K562 (cell line): ENCODE data around the gene NUP160. TPM values are rescaled to one million over a fixed set of nuclear protein-coding genes. Genes with fewer than 3 reads are reported as not detected.
A peak's percentile ranks its signal among the peaks of the same experiment; 100 is the strongest.

Experiments
- ARID1B ChIP-seq: fragments of 450-650 bp; IDR thresholded peaks from 2 replicates; pipeline ENCODE4 v1.6.1; 2016; ENCODE audit warnings: antibody characterized with exemption, mild to moderate bottlenecking, inconsistent platforms
- CGGBP1 ChIP-seq: fragments of 250-450 bp; sonication (Bioruptor Pico); IDR thresholded peaks from 2 replicates; pipeline ENCODE4 v1.9.0; 2021; ENCODE audit warnings: mild to moderate bottlenecking
- ERF ChIP-seq: fragments of 450-650 bp; formaldehyde crosslinking; IDR thresholded peaks from 2 replicates; pipeline ENCODE4 v1.4.0; 2020; ENCODE audit warnings: mild to moderate bottlenecking, mixed read lengths
- FOSL1 ChIP-seq: fragments of 200-800 bp; sonication (Bioruptor generic); conservative IDR thresholded peaks from 2 replicates; pipeline ENCODE4 v1.6.1; 2016; ENCODE audit warnings: missing genetic modification characterization, missing compliant biosample characterization
- GATAD2B ChIP-seq: fragments of 450-650 bp; IDR thresholded peaks from 2 replicates; pipeline ENCODE4 v1.6.1; 2017; ENCODE audit warnings: mild to moderate bottlenecking, borderline replicate concordance
- HDAC2 ChIP-seq: fragments of 450-650 bp; IDR thresholded peaks from 2 replicates; pipeline ENCODE4 v1.6.1; 2016; ENCODE audit warnings: mild to moderate bottlenecking
- HES1 ChIP-seq: fragments of 450-650 bp; IDR thresholded peaks from 2 replicates; pipeline ENCODE4 v1.6.1; 2016; ENCODE audit warnings: low read depth, mild to moderate bottlenecking, moderate library complexity
- PHF21A ChIP-seq: fragments of 450-650 bp; IDR thresholded peaks from 2 replicates; pipeline ENCODE4 v1.6.1; 2017; ENCODE audit warnings: low read depth, borderline replicate concordance
- PML ChIP-seq: IDR thresholded peaks from 2 replicates; pipeline ENCODE4 v1.6.1; 2012; ENCODE audit warnings: low read length, inconsistent platforms
- POLR2H ChIP-seq: IDR thresholded peaks from 2 replicates; pipeline ENCODE4 v1.6.1; 2016; ENCODE audit warnings: missing genetic modification characterization, low read depth, mild to moderate bottlenecking, control low read depth, missing compliant biosample characterization, moderate library complexity
- POLR3G ChIP-seq: IDR thresholded peaks from 2 replicates; pipeline ENCODE4 v1.6.1; 2011; ENCODE audit not compliant: insufficient read length, insufficient replicate concordance; ENCODE audit errors: extremely low read depth
- SAFB2 ChIP-seq: fragments of 200-400 bp; formaldehyde crosslinking; IDR thresholded peaks from 2 replicates; pipeline ENCODE4 v1.6.1; 2018; ENCODE audit warnings: borderline replicate concordance, low read length, low read depth, moderate library complexity; ENCODE audit not compliant: severe bottlenecking
- SMAD1 ChIP-seq: fragments of 150-350 bp; IDR thresholded peaks from 2 replicates; pipeline ENCODE4 v1.6.1; 2014; ENCODE audit warnings: low read length, low read depth; ENCODE audit not compliant: partially characterized antibody
- TGIF2 ChIP-seq: sonication (generic); formaldehyde crosslinking; IDR thresholded peaks from 2 replicates; pipeline ENCODE4 v1.8.1; 2022; ENCODE audit warnings: mild to moderate bottlenecking, missing genetic modification reagents, moderate library complexity
- ZNF174 ChIP-seq: fragments of 250-450 bp; sonication (Bioruptor Pico); IDR thresholded peaks from 2 replicates; pipeline ENCODE4 v1.4.0; 2020; ENCODE audit warnings: mild to moderate bottlenecking
- ZNF384 ChIP-seq: IDR thresholded peaks from 2 replicates; pipeline ENCODE4 v1.6.1; 2012; ENCODE audit warnings: low read depth, low read length, improper control_type of control experiment
- ZSCAN29 ChIP-seq: fragments of 450-650 bp; IDR thresholded peaks from 2 replicates; pipeline ENCODE4 v1.6.1; 2017
- polyA plus RNA-seq, 8 experiments: library from polyadenylated mRNA; depleted of rRNA in 4 of 8; stranded (reverse) in 5 of 8; unstranded in 3 of 8; fragments of >200 nt; fragmentation: Nextera tagmentation in 2 of 8; fragmentation: Illumina TruSeq in 1 of 8; extraction: Ambion mirVana in 2 of 8; extraction: Trizol in 1 of 8; gene quantifications; 2 replicates each; pipeline versions ENCODE4 v1.2.1 to v1.2.3, GENCODE V29; 2011 to 2014; ENCODE audit warnings: inconsistent platforms in 1 of 8, missing spikeins in 1 of 8
- total RNA-seq, 7 experiments: library from RNA; depleted of rRNA in 6 of 7; stranded (reverse); fragments of >200 nt in 6 of 7; fragmentation: Illumina TruSeq in 2 of 7; extraction: Trizol in 2 of 7; gene quantifications; 2 replicates each; pipeline versions ENCODE4 v1.2.1 to v1.2.3, GENCODE V29; 2011 to 2021; ENCODE audit warnings: low replicate concordance in 1 of 7
- TF ChIP-seq, protein P1 (sequence below): fragments of 450-650 bp; IDR thresholded peaks from 2 replicates; pipeline ENCODE4 v1.7.1; 2018; ENCODE audit warnings: mild to moderate bottlenecking, low read depth; ENCODE audit not compliant: partially characterized antibody
- TF ChIP-seq, protein P2 (sequence below): fragments of 450-650 bp; IDR thresholded peaks from 2 replicates; pipeline ENCODE4 v1.6.1; 2016
- TF ChIP-seq, protein P3 (sequence below): sonication (generic); formaldehyde crosslinking; IDR thresholded peaks from 2 replicates; pipeline ENCODE4 v1.8.1; 2023; ENCODE audit warnings: mild to moderate bottlenecking, missing genetic modification reagents

The NUP160 gene
- total and polyA plus RNA-seq, 9 of the 15 experiments (the other 6 are each of a cell fraction or from before 2014, with no cell fraction given), result 41.5 to 112 (median 65.0) TPM

- TF ChIP-seq, protein P1, sequence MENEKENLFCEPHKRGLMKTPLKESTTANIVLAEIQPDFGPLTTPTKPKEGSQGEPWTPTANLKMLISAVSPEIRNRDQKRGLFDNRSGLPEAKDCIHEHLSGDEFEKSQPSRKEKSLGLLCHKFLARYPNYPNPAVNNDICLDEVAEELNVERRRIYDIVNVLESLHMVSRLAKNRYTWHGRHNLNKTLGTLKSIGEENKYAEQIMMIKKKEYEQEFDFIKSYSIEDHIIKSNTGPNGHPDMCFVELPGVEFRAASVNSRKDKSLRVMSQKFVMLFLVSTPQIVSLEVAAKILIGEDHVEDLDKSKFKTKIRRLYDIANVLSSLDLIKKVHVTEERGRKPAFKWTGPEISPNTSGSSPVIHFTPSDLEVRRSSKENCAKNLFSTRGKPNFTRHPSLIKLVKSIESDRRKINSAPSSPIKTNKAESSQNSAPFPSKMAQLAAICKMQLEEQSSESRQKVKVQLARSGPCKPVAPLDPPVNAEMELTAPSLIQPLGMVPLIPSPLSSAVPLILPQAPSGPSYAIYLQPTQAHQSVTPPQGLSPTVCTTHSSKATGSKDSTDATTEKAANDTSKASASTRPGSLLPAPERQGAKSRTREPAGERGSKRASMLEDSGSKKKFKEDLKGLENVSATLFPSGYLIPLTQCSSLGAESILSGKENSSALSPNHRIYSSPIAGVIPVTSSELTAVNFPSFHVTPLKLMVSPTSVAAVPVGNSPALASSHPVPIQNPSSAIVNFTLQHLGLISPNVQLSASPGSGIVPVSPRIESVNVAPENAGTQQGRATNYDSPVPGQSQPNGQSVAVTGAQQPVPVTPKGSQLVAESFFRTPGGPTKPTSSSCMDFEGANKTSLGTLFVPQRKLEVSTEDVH, result peak; percentile 74
- TF ChIP-seq, protein P2, sequence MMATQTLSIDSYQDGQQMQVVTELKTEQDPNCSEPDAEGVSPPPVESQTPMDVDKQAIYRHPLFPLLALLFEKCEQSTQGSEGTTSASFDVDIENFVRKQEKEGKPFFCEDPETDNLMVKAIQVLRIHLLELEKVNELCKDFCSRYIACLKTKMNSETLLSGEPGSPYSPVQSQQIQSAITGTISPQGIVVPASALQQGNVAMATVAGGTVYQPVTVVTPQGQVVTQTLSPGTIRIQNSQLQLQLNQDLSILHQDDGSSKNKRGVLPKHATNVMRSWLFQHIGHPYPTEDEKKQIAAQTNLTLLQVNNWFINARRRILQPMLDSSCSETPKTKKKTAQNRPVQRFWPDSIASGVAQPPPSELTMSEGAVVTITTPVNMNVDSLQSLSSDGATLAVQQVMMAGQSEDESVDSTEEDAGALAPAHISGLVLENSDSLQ, result no peak
- TF ChIP-seq CGGBP1 (CRISPR knock-in tag), result no peak
- TF ChIP-seq SMAD1, result peak; percentile 63
- TF ChIP-seq TGIF2 (CRISPR knock-in tag), result no peak
- TF ChIP-seq FOSL1 (tag), result no peak
- TF ChIP-seq ZNF174 (CRISPR knock-in tag), result no peak
- no peak; the same call in 1 of the 2 replicates for TF ChIP-seq HDAC2
- no peak for TF ChIP-seq POLR3G
- no peak for TF ChIP-seq ZSCAN29
- TF ChIP-seq ARID1B, result no peak
- TF ChIP-seq, protein P3, sequence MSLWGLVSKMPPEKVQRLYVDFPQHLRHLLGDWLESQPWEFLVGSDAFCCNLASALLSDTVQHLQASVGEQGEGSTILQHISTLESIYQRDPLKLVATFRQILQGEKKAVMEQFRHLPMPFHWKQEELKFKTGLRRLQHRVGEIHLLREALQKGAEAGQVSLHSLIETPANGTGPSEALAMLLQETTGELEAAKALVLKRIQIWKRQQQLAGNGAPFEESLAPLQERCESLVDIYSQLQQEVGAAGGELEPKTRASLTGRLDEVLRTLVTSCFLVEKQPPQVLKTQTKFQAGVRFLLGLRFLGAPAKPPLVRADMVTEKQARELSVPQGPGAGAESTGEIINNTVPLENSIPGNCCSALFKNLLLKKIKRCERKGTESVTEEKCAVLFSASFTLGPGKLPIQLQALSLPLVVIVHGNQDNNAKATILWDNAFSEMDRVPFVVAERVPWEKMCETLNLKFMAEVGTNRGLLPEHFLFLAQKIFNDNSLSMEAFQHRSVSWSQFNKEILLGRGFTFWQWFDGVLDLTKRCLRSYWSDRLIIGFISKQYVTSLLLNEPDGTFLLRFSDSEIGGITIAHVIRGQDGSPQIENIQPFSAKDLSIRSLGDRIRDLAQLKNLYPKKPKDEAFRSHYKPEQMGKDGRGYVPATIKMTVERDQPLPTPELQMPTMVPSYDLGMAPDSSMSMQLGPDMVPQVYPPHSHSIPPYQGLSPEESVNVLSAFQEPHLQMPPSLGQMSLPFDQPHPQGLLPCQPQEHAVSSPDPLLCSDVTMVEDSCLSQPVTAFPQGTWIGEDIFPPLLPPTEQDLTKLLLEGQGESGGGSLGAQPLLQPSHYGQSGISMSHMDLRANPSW, result no peak
- TF ChIP-seq ERF (CRISPR knock-in tag), result no peak
- no peak for TF ChIP-seq GATAD2B
- TF ChIP-seq ZNF384, result no peak
- no peak for TF ChIP-seq SAFB2
- no peak for TF ChIP-seq HES1
- TF ChIP-seq PHF21A, result no peak
- peak; percentile 68 for TF ChIP-seq POLR2H (tag)
- peak; percentile 73; the same call in 1 of the 2 replicates for TF ChIP-seq PML
These were observed at the start of gene NUP160 (continued) for GRCh38 chr11:47847892-47848699.
